Esophagus squamous epithelium (tissue), 5 donors: ENCODE data around the gene GP1BA. TPM values are rescaled to one million over a fixed set of nuclear protein-coding genes. Genes with fewer than 3 reads are reported as not detected.
"Not testable (repeated sequence)": the region's sequence is repeated elsewhere in the genome, so short reads cannot be mapped to it uniquely, and the experiment has no call there.

Source experiments
- DNase-seq: peaks from one replicate; lab custom pipeline; 2025; lab: John Stamatoyannopoulos, UW
- H3K27ac ChIP-seq, 4 donors: fragments of 200-600 bp; sonication (generic); one replicate each; pipeline ENCODE4 v1.5.1; 2016 to 2019; ENCODE audit warnings: mild to moderate bottlenecking in 1 of 4
- H3K27me3 ChIP-seq, 4 donors: fragments of 200-600 bp; sonication (generic); 1 replicate in 3 of 4; 2 replicates in 1 of 4; pipeline versions ENCODE4 v1.5.1 to v1.6.0; 2017 to 2021; ENCODE audit warnings: antibody characterized with exemption in 1 of 4
- H3K36me3 ChIP-seq, 3 donors: fragments of 200-600 bp; sonication (generic); one replicate each; pipeline ENCODE4 v1.5.1; 2016 to 2019
- H3K4me1 ChIP-seq, 3 donors: fragments of 200-600 bp; sonication (generic); one replicate each; pipeline ENCODE4 v1.5.1; 2017 to 2019
- H3K4me3 ChIP-seq, 4 donors: fragments of 200-600 bp; sonication (generic); 1 replicate in 3 of 4; 2 replicates in 1 of 4; pipeline ENCODE4 v1.5.1; 2016 to 2019; ENCODE audit warnings: mild to moderate bottlenecking in 2 of 4, moderate library complexity in 1 of 4
- H3K9me3 ChIP-seq, 3 donors: fragments of 200-600 bp; sonication (generic); one replicate each; pipeline ENCODE4 v1.5.1; 2016 to 2019
- POLR2A ChIP-seq, 4 donors: fragments of 450-650 bp; IDR thresholded peaks; one replicate each; pipeline ENCODE4 v1.6.1; 2017; ENCODE audit warnings: antibody characterized with exemption in 4 of 4, mild to moderate bottlenecking in 4 of 4, moderate library complexity in 3 of 4
- WGBS, 2 donors: methylation state at CpG; one replicate each; pipeline ENCODE4 v1.1.5; 2018; 5-methylcytosine and 5-hydroxymethylcytosine counted together
- intact Hi-C: fragments of 100-400 bp; cut with DNase I; formaldehyde crosslinking; loops from one replicate; pipeline ENCODE4 v1.15.0; 2022
- total RNA-seq, 4 donors: library from RNA; depleted of rRNA; stranded (reverse); fragments of >200 nt; gene quantifications; one replicate each; pipeline ENCODE4 v1.1.0, GENCODE V29; 2016
- TF ChIP-seq, protein P1 (sequence below), 6 experiments: fragments of 450-650 bp in 4 of 6; fragments of 200-600 bp in 2 of 6; sonication (generic) in 2 of 6; IDR thresholded peaks; one replicate each; pipeline ENCODE4 v1.5.1; 2016 to 2019; ENCODE audit warnings: antibody characterized with exemption in 6 of 6, mild to moderate bottlenecking in 4 of 6, moderate library complexity in 4 of 6
- donor health status: DM: yes; HTN: yes; CAD: no.

Gene GP1BA
- total RNA-seq, 4 donors from 2014 or later = not detected

GRCh38 chr17:4908301-4908700 lies 23.8 kb upstream of the GP1BA start:
- no peak overlapping the region for H3K4me3 ChIP-seq
- peaks cover 3 to 35% (median 18%) of the 10 kb centered on the region in 3 donors for H3K4me1 ChIP-seq
- H3K9me3 ChIP-seq = no peaks in the 10 kb centered on the region
- TF ChIP-seq, protein P1, sequence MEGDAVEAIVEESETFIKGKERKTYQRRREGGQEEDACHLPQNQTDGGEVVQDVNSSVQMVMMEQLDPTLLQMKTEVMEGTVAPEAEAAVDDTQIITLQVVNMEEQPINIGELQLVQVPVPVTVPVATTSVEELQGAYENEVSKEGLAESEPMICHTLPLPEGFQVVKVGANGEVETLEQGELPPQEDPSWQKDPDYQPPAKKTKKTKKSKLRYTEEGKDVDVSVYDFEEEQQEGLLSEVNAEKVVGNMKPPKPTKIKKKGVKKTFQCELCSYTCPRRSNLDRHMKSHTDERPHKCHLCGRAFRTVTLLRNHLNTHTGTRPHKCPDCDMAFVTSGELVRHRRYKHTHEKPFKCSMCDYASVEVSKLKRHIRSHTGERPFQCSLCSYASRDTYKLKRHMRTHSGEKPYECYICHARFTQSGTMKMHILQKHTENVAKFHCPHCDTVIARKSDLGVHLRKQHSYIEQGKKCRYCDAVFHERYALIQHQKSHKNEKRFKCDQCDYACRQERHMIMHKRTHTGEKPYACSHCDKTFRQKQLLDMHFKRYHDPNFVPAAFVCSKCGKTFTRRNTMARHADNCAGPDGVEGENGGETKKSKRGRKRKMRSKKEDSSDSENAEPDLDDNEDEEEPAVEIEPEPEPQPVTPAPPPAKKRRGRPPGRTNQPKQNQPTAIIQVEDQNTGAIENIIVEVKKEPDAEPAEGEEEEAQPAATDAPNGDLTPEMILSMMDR (IDR thresholded peaks at IDR 0.05) = no peak
- no peak for TF ChIP-seq POLR2A (IDR thresholded peaks at IDR 0.05)
- WGBS, 2 donors = 27 to 50% methylated on average over 1 to 5 of the region's 10 CpGs
- no peak for DNase-seq
- peaks cover 0 to 8% (median 0%) of the 10 kb centered on the region in 4 donors for H3K27me3 ChIP-seq
- peak overlapping the region; percentile 82 to 90 (median 85) for H3K27ac ChIP-seq
- H3K36me3 ChIP-seq = no peaks in the 10 kb centered on the region
- intact Hi-C loops = loop anchor here (10.0 kb wide), 1 partner anchor 156 kb away; no protein-coding TSS in a partner anchor

DNA sequence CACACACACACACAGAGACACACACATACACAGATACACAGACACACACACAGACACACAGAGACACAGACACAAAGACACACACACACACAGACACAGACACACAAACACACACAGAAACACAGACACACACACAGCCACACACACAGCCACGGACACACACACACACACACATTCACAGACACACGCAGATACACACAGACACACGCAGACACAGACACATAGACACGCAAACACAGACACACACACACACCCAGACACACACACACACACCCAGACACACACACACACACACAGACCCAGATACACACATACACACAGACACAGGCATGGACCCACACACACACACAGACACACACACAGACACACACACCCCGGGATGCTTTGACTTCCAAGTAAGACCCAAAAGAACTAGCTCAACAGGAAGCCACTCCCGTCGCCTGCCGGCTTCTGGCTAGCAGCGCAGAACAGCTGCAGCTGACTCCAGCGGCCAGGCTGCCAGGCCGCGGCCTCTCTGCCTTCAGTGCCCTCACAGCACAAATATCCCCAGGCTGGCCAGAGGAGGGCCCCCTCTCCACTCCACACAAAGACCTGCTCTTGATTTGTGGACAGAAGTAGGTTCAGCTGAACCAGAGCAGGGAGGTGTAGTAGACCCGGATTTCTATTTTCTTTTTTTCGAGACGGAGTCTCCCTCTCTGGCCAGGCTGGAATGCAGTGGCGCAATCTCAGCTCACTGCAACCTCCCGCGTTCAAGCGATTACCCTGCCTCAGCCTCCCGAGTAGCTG lies 23.2 kb upstream of the GP1BA start:
- Histone ChIP-seq H3K4me1 (peaks cover 3 to 29% (median 14%) of the 10 kb centered on the region in 3 donors), H3K4me3 (peak overlapping the region in 3 of 4 donors; percentile 8 to 34 (median 11)), H3K9me3 (no peaks in the 10 kb centered on the region), H3K27me3 (peaks cover 0 to 5% (median 0%) of the 10 kb centered on the region in 4 donors), H3K36me3 (no peaks in the 10 kb centered on the region), H3K27ac (peak overlapping the region; percentile 82 to 90 (median 85))
- WGBS, 2 donors = 12 to 23% methylated on average over 9 to 14 of the region's 20 CpGs
- intact Hi-C loops = loop anchor here (10.0 kb wide), 1 partner anchor 156 kb away; no protein-coding TSS in a partner anchor
- TF ChIP-seq POLR2A (IDR thresholded peaks at IDR 0.05) = peak in 1 of 4 donors; percentile 12
- TF ChIP-seq, protein P1 (IDR thresholded peaks at IDR 0.05) = peak; percentile 68 to 91 (median 82)
- no peak for DNase-seq

DNA sequence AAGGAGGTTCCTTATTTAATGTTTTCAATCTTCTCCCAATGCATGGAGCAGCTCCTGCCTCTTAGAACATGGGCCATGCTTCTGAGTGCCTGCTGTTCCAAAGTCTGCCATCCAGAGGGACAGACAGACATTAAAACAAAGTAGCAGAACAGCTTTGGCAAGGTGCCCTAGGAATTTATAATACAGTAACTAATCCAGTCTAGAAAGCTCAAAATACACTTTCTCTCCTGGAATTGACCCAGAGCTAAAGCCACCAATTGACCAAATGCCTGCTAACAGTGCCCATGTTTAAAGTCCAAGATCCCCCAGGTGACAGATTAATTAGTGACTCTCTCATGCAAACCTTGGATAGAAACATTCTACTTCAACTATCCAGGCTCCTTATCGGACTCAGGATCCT lies 18.1 kb upstream of the GP1BA start:
- peaks cover 1 to 13% (median 8%) of the 10 kb centered on the region in 3 donors for H3K4me1 ChIP-seq
- no peak overlapping the region for H3K4me3 ChIP-seq
- intact Hi-C loops = no loop called here
- no peak for TF ChIP-seq POLR2A (IDR thresholded peaks at IDR 0.05)
- TF ChIP-seq, protein P1 (IDR thresholded peaks at IDR 0.05) = peak in 1 of 6 experiments; percentile 10
- H3K27me3 ChIP-seq = no peaks in the 10 kb centered on the region
- DNase-seq = no peak
- H3K9me3 ChIP-seq = no peaks in the 10 kb centered on the region
- 73 to 81% methylated on average over 1 of the region's 1 CpG for WGBS, 2 donors
- H3K36me3 ChIP-seq = no peaks in the 10 kb centered on the region
- H3K27ac ChIP-seq = no peak overlapping the region

DNA sequence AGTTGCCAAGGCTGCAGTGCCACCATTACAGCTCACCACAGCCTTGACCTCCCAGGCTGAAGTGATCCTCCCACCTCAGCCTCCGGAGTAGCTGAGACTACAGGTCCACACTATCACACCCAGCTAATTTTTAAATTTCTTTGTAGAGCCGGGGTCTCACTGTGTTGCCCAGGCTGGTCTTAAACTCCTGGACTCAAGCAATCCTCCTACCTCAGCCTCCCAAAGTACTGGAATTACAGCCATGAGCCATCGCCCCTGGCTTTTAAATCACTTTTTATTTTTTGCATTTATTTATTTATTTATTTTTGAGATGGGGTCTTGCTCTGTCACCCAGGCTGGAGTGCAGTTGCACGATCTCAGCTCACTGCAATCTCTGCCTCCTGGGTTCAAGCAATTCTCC lies 17.5 kb upstream of the GP1BA start:
- intact Hi-C loops, H3K4me3 ChIP-seq, H3K27me3 ChIP-seq, H3K27ac ChIP-seq, DNase-seq, H3K4me1 ChIP-seq, H3K36me3 ChIP-seq, H3K9me3 ChIP-seq: not testable (repeated sequence)
- WGBS, 2 donors = 89 to 91% methylated on average over 4 of the region's 4 CpGs

- Histone ChIP-seq H3K4me3 (no peak overlapping the region), H3K36me3 (no peaks in the 10 kb centered on the region), H3K27ac (no peak overlapping the region), H3K9me3 (no peaks in the 10 kb centered on the region), H3K4me1 (peaks cover 0 to 7% (median 0%) of the 10 kb centered on the region in 3 donors), H3K27me3 (no peaks in the 10 kb centered on the region)
- 67 to 75% methylated on average over 8 of the region's 8 CpGs for WGBS, 2 donors
- DNase-seq = no peak
- intact Hi-C loops = no loop called here
- TF ChIP-seq POLR2A (IDR thresholded peaks at IDR 0.05) = no peak
- TF ChIP-seq, protein P1 (IDR thresholded peaks at IDR 0.05) = no peak
These were observed 12.5 kb upstream of the GP1BA start for GRCh38 chr17:4919511-4920047.
